ENCODE data around the gene MNAT1.
"Not testable (repeated sequence)": the region's sequence is repeated elsewhere in the genome, so short reads cannot be mapped to it uniquely, and the experiment has no call there.

The MNAT1 gene

DNA sequence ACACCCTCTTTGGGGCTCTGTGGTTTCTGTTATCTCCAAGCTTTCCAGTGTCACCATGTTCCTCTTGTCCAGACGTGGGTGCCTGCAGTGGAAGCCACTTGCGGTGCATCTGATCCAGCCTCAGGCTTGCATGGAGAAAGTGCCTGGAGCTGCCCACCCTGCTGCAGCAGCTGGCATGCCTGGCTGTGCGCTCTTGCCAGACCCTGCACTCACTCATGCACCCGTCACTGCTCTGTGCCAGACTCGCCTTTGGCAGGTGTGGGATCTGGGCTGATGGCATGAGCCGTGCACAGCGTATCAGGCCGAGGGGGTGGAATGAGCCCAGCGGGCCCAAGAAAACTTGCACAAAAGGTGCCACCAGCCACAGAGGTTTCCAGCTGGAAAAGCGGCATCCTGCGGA lies 105.1 kb downstream of the MNAT1 start:
- TF ChIP-seq, protein P1, sequence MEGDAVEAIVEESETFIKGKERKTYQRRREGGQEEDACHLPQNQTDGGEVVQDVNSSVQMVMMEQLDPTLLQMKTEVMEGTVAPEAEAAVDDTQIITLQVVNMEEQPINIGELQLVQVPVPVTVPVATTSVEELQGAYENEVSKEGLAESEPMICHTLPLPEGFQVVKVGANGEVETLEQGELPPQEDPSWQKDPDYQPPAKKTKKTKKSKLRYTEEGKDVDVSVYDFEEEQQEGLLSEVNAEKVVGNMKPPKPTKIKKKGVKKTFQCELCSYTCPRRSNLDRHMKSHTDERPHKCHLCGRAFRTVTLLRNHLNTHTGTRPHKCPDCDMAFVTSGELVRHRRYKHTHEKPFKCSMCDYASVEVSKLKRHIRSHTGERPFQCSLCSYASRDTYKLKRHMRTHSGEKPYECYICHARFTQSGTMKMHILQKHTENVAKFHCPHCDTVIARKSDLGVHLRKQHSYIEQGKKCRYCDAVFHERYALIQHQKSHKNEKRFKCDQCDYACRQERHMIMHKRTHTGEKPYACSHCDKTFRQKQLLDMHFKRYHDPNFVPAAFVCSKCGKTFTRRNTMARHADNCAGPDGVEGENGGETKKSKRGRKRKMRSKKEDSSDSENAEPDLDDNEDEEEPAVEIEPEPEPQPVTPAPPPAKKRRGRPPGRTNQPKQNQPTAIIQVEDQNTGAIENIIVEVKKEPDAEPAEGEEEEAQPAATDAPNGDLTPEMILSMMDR (IDR thresholded peaks at IDR 0.05; ENCODE audit: low read depth, low read length): no peak
- DNase-seq (ENCODE audit: extremely low read depth, low read depth): no peak

DNA sequence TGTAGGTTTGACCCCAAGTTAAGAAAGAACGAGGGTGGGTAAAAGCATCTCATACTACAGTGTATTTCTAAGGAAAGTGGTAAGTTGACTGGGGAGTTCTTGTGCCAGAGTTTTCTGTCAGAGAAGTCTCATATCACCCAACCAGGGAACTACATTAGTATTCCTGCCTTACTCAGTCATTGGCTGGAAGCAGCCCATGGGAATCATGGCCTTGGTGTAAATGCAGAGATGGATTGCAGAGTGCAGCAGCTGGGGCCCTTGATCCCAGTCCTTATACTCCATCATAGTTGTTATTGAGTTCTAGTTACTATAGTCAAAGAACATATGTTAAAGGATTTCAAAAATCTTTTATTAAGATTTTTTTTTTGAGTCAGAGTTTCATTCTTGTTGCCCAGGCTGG lies 105.8 kb downstream of the MNAT1 start:
- DNase-seq (ENCODE audit: extremely low read depth, low read depth): no peak
- TF ChIP-seq, protein P1 (IDR thresholded peaks at IDR 0.05; ENCODE audit: low read depth, low read length): no peak

DNA sequence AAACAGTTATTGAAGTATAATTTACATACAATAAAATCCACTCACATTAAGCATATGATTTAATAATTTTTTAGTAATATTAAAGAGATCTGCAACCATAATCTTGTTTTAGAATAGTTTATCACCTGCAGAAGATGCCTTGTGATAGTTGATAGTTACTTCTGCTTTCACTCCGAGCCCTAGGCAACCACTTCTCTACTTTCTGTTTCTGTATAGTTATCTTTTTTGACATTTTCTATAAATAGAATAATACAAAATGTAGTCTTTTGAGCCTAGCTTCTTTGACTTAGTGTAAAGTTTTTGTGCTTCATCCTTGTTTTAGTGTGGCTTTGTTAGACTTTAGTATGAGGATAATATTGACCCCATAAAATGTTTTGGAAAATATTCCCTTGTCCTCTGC lies 111.0 kb downstream of the MNAT1 start:
- no peak for DNase-seq (ENCODE audit: extremely low read depth, low read depth)
- TF ChIP-seq, protein P1 (IDR thresholded peaks at IDR 0.05; ENCODE audit: low read depth, low read length): no peak

DNA sequence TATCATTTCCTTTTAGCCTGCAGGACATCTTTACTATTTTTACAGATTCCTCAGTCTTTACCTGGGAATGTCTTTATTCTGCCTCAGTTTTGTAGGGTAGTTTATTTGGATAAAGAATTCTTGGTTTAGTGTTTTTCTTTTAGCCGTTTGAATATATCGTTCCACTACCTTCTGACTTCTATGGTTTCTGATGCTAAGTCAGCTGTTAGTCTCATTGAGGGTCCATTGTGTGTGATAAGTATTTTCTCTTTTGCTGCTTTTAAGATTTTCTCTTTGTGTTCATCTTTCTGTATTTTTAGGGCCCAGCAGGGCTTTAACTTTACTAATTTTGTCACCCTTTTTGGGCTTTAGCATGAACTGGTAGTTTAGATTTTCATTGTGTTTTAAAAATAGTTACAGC lies 113.5 kb downstream of the MNAT1 start:
- DNase-seq (ENCODE audit: extremely low read depth, low read depth): no peak
- TF ChIP-seq, protein P1 (IDR thresholded peaks at IDR 0.05; ENCODE audit: low read depth, low read length): no peak

DNA sequence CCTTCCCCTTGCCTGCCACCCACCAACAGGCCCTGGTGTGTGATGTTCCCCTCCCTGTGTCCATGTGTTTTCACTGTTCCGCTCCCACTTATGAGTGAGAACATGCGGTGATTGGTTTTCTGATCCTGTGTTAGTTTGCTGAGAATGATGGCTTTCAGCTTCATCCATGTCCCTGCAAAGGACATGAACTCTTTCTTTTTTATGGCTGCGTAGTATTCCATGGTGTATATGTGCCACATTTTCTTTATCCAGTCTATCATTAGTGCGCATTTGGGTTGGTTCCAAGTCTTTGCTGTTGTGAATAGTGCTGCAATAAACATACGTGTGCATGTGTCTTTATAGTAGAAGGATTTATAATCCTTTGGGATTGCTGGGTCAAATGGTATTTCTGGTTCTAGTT lies 117.1 kb downstream of the MNAT1 start:
- not testable (repeated sequence) for DNase-seq (ENCODE audit: extremely low read depth, low read depth)

DNA sequence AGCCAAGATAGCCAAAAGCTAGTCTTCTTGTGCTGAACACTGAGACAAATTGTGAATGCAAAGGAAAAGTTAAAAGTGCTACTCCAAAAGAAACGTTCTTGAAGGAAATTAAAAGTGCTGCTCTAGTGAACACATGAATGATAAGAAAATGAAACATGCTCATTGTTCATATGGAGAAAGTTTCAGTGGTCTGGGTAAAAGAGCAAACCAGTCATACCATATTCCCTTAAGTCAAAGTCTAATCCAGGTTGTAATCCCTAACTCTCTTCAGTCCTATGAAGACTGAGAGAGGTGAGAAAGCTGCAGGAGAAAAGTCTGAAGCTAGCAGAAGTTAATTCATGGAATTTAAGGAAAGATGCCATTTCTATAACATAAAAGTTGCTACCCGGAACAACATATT lies 121.5 kb downstream of the MNAT1 start:
- no peak for DNase-seq (ENCODE audit: extremely low read depth, low read depth)
- TF ChIP-seq, protein P1 (IDR thresholded peaks at IDR 0.05; ENCODE audit: low read depth, low read length): no peak

DNA sequence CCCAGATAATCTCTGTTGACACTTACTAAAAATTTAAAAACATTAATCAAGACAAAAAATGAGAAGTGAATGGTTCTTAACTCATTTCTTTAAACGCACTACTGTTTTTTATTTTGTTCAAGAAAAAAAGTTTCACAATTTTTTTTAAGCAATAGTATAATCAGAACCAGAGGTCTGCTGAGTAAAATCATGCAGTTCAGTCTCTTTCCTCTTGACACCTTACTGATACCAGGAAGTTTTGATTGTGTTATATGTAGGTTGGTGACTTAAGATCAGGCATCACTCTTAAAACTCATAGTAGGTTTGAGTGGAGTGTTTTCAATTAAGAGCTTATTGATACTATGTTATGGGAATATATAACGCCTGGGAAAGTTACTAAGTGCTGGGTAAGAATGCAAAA lies 125.0 kb downstream of the MNAT1 start:
- no peak for DNase-seq (ENCODE audit: extremely low read depth, low read depth)
- TF ChIP-seq, protein P1 (IDR thresholded peaks at IDR 0.05; ENCODE audit: low read depth, low read length): no peak

DNA sequence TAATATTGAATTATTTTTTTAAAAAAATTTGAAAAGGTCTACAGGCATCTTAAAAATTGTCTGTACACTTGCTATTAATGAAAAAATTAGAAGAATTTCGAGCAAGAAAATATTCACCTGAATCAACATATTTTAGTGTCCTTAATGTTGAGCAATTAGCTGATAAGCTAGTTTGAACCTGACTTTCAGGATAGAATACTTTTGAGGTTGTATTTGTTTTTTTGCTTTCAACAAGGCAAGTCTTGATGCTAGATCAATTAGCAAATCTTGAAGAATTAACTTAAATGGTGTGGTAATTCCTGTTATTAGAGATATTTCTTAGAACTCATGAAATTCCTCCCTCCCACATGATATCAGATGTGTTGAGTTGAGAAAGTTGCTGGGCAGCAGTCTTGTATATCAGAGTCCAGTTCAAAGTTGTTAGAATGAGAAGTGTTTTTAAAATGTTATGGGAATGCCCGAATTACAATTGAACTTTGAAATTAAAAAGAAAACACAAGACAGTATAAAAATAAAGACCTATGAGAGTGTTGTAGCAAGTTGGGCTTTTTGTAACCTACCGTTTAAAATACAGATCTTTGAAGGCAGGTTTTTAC lies 127.1 kb downstream of the MNAT1 start:
- TF ChIP-seq, protein P1 (IDR thresholded peaks at IDR 0.05; ENCODE audit: low read depth, low read length): no peak
- DNase-seq (ENCODE audit: extremely low read depth, low read depth): no peak

Measured in AG09319 (cell line).